Rectal smooth muscle tissue (tissue), 1 donor: ENCODE results near the gene TMEM116.
"Not testable (repeated sequence)": the region's sequence is repeated elsewhere in the genome, so short reads cannot be mapped to it uniquely, and the experiment has no call there.

Source experiments
- H3K27ac ChIP-seq: one replicate; pipeline ENCODE4 v1.7.0; 2013; ENCODE audit warnings: low read depth, low read length, inconsistent platforms
- H3K27me3 ChIP-seq: one replicate; pipeline ENCODE4 v1.7.0; 2013; ENCODE audit warnings: low read length; ENCODE audit not compliant: control insufficient read depth, insufficient read depth
- H3K36me3 ChIP-seq: one replicate; pipeline ENCODE4 v1.7.0; 2013; ENCODE audit warnings: low read length; ENCODE audit not compliant: control insufficient read depth, insufficient read depth
- H3K4me1 ChIP-seq: one replicate; pipeline ENCODE4 v1.7.0; 2013; ENCODE audit warnings: low read length; ENCODE audit not compliant: control insufficient read depth, insufficient read depth
- H3K4me3 ChIP-seq: one replicate; pipeline ENCODE4 v1.7.0; 2013; ENCODE audit warnings: low read length
- H3K9ac ChIP-seq: one replicate; pipeline ENCODE4 v1.7.0; 2013; ENCODE audit warnings: low read length

Gene TMEM116

GRCh38 chr12:111954969-111955368, 58.0 kb downstream of the TMEM116 start:
- H3K4me3 ChIP-seq = no peak overlapping the region
- no peaks in the 10 kb centered on the region for H3K27me3 ChIP-seq
- no peaks in the 10 kb centered on the region for H3K36me3 ChIP-seq
- no peak overlapping the region for H3K27ac ChIP-seq
- H3K9ac ChIP-seq = no peak overlapping the region
- no peaks in the 10 kb centered on the region for H3K4me1 ChIP-seq

- Histone ChIP-seq H3K4me3 (no peak overlapping the region), H3K4me1 (no peaks in the 10 kb centered on the region), H3K9ac (no peak overlapping the region), H3K36me3 (no peaks in the 10 kb centered on the region), H3K27me3 (no peaks in the 10 kb centered on the region), H3K27ac (no peak overlapping the region)
Measured at GRCh38 chr12:111953455-111953854, 59.5 kb downstream of the TMEM116 start.

GRCh38 chr12:111952084-111952787, 60.7 kb downstream of the TMEM116 start:
- not testable (repeated sequence) for H3K4me1 ChIP-seq, H3K27ac ChIP-seq

GRCh38 chr12:111950961-111951676, 61.8 kb downstream of the TMEM116 start:
- not testable (repeated sequence) for H3K4me3 ChIP-seq, H3K36me3 ChIP-seq, H3K27ac ChIP-seq, H3K4me1 ChIP-seq, H3K9ac ChIP-seq, H3K27me3 ChIP-seq

More at GRCh38 chr12:111952084-111952787, 60.7 kb downstream of the TMEM116 start:
- H3K36me3 ChIP-seq, H3K27me3 ChIP-seq, H3K9ac ChIP-seq, H3K4me3 ChIP-seq: not testable (repeated sequence)

DNA sequence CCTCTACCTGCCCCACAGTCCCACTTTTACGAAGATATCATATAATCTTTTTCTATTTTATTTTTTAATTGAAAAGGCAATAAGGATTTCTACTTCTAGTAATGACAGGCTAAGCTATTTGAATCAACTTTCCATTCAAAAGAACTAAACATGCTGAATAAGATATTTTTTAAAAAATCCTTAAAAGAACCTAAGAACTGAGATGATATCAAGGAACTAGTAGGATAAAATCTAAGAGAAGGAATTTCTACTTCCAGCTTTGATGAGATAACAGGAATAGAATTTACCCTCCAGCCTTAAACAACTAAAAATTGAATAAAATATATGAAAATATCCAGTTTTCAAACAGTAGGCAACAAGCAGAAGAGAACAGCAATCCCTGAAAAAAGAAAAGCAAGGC, 69.0 kb downstream of the TMEM116 start:
- Histone ChIP-seq H3K36me3 (no peaks in the 10 kb centered on the region), H3K27me3 (no peaks in the 10 kb centered on the region), H3K4me3 (no peak overlapping the region), H3K27ac (no peak overlapping the region), H3K4me1 (peaks cover 4% of the 10 kb centered on the region), H3K9ac (no peak overlapping the region)

GRCh38 chr12:111942557-111942956, 70.4 kb downstream of the TMEM116 start:
- no peaks in the 10 kb centered on the region for H3K36me3 ChIP-seq
- peaks cover 10% of the 10 kb centered on the region for H3K4me1 ChIP-seq
- H3K27ac ChIP-seq = no peak overlapping the region
- H3K4me3 ChIP-seq = no peak overlapping the region
- H3K27me3 ChIP-seq = no peaks in the 10 kb centered on the region
- no peak overlapping the region for H3K9ac ChIP-seq

- no peaks in the 10 kb centered on the region for H3K27me3 ChIP-seq
- H3K27ac ChIP-seq = peak overlapping the region; percentile 79
- no peaks in the 10 kb centered on the region for H3K36me3 ChIP-seq
- no peak overlapping the region for H3K9ac ChIP-seq
- H3K4me1 ChIP-seq = peaks cover 13% of the 10 kb centered on the region
- H3K4me3 ChIP-seq = no peak overlapping the region
Measured at GRCh38 chr12:111937429-111937828, 75.5 kb downstream of the TMEM116 start.

- no peaks in the 10 kb centered on the region for H3K36me3 ChIP-seq
- no peak overlapping the region for H3K4me3 ChIP-seq
- H3K27me3 ChIP-seq = no peaks in the 10 kb centered on the region
- H3K27ac ChIP-seq = peak overlapping the region; percentile 79
- peaks cover 13% of the 10 kb centered on the region for H3K4me1 ChIP-seq
- no peak overlapping the region for H3K9ac ChIP-seq
Measured at GRCh38 chr12:111936869-111937268, 76.1 kb downstream of the TMEM116 start.

- peaks cover 7% of the 10 kb centered on the region for H3K4me1 ChIP-seq
Measured at GRCh38 chr12:111932241-111932640, 80.7 kb downstream of the TMEM116 start.

GRCh38 chr12:111927346-111927745, 85.6 kb downstream of the TMEM116 start:
- H3K36me3 ChIP-seq = no peaks in the 10 kb centered on the region
- no peaks in the 10 kb centered on the region for H3K4me1 ChIP-seq
- no peak overlapping the region for H3K27ac ChIP-seq
- no peak overlapping the region for H3K4me3 ChIP-seq
- H3K9ac ChIP-seq = no peak overlapping the region
- no peaks in the 10 kb centered on the region for H3K27me3 ChIP-seq

More at GRCh38 chr12:111932241-111932640, 80.7 kb downstream of the TMEM116 start:
- Histone ChIP-seq H3K9ac (no peak overlapping the region), H3K27ac (no peak overlapping the region), H3K4me3 (no peak overlapping the region), H3K36me3 (no peaks in the 10 kb centered on the region), H3K27me3 (no peaks in the 10 kb centered on the region)

GRCh38 chr12:111926631-111927030, 86.3 kb downstream of the TMEM116 start:
- no peak overlapping the region for H3K4me3 ChIP-seq
- no peaks in the 10 kb centered on the region for H3K36me3 ChIP-seq
- no peak overlapping the region for H3K9ac ChIP-seq
- H3K4me1 ChIP-seq = no peaks in the 10 kb centered on the region
- H3K27me3 ChIP-seq = no peaks in the 10 kb centered on the region
- no peak overlapping the region for H3K27ac ChIP-seq

DNA sequence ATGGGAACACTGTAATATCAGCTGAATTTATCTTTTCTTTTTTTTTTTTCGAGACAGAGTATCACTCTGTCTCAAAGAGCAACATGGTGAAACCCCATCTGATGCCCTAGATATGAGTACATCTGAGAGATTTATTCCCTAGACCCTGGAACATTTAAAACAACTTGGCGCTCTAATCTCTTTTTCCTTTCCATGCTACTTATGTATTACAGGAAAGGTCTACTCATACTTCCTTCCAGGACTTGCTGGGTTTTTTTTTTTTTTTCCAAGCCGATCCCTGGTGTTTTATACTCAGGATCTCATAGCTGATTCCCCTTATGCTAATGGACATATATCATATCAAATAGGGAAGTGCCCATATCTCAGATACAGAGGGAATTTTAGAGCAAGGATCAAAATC, 87.8 kb downstream of the TMEM116 start:
- Histone ChIP-seq H3K27ac (no peak overlapping the region), H3K4me3 (no peak overlapping the region)

DNA sequence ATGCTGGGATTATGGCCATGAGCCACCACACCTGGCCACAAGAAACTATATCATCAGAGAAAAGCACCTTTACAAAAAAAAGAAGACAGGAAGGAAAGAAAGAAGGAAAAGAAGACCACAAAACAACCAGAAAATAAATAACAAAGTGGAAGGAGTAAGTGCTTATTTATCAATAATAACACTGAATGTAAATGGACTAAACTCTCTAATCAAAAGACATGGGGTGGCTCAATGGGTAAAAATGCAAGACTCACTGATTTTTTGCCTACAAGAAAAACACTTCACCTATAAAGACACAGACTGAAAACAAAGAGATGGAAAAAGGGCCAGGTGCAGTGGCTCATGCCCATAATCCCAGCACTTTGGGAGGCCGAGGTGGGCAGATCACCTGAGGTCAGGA, 105.2 kb downstream of the TMEM116 start:
- Histone ChIP-seq H3K27me3 (no peaks in the 10 kb centered on the region), H3K36me3 (no peaks in the 10 kb centered on the region), H3K27ac (no peak overlapping the region), H3K4me3 (no peak overlapping the region), H3K9ac (no peak overlapping the region), H3K4me1 (no peaks in the 10 kb centered on the region)

More for the DNA sequence above, 87.8 kb downstream of the TMEM116 start:
- no peaks in the 10 kb centered on the region for H3K4me1 ChIP-seq
- H3K27me3 ChIP-seq = no peaks in the 10 kb centered on the region
- H3K9ac ChIP-seq = no peak overlapping the region
- no peaks in the 10 kb centered on the region for H3K36me3 ChIP-seq
